GM23338 (cell line): ENCODE measurements around the gene ZNF577.

Experiments used
- CREB1 ChIP-seq: fragments of 250-450 bp; sonication (Bioruptor Pico); IDR thresholded peaks from 2 replicates; pipeline ENCODE4 v1.5.0; 2020; ENCODE audit warnings: low read depth, mild to moderate bottlenecking, moderate library complexity
- EZH2 ChIP-seq: fragments of 200-600 bp; sonication (generic); IDR thresholded peaks from one replicate; pipeline ENCODE4 v1.8.0; 2017; ENCODE audit warnings: antibody characterized with exemption, mild to moderate bottlenecking, low read depth; ENCODE audit not compliant: unreplicated experiment
- EZH2phosphoT487 ChIP-seq: fragments of 200-600 bp; sonication (generic); IDR thresholded peaks from one replicate; pipeline ENCODE4 v1.8.1; 2018; ENCODE audit warnings: antibody characterized with exemption; ENCODE audit not compliant: unreplicated experiment
- JUNB ChIP-seq: IDR thresholded peaks from one replicate; pipeline ENCODE4 v1.6.1; 2016; ENCODE audit warnings: antibody characterized with exemption; ENCODE audit not compliant: unreplicated experiment
- NANOG ChIP-seq: IDR thresholded peaks from 2 replicates; pipeline ENCODE4 v1.6.1; 2016; ENCODE audit warnings: antibody characterized with exemption, borderline replicate concordance
- POLR2AphosphoS5 ChIP-seq: IDR thresholded peaks from 2 replicates; pipeline ENCODE4 v1.6.1; 2016; ENCODE audit warnings: antibody characterized with exemption, low read depth
- ZNF114 ChIP-seq: fragments of 250-450 bp; sonication (Bioruptor Pico); IDR thresholded peaks from 2 replicates; pipeline ENCODE4 v1.5.0; 2020; ENCODE audit warnings: mild to moderate bottlenecking, moderate library complexity
- ZNF331 ChIP-seq: fragments of 250-450 bp; sonication (Bioruptor Pico); IDR thresholded peaks from 2 replicates; pipeline ENCODE4 v1.5.0; 2020; ENCODE audit warnings: low read depth, mild to moderate bottlenecking, moderate library complexity
- TF ChIP-seq, protein P1 (sequence below), 2 experiments: fragments of 200-600 bp in 1 of 2; sonication (generic) in 1 of 2; conservative IDR thresholded peaks; 2 replicates each; pipeline versions ENCODE4 v1.5.1 to v1.6.1; 2016 to 2017; ENCODE audit warnings: antibody characterized with exemption in 2 of 2, low read depth in 2 of 2, mild to moderate bottlenecking in 2 of 2, moderate library complexity in 1 of 2
- TF ChIP-seq, protein P2 (sequence below): IDR thresholded peaks from one replicate; pipeline ENCODE4 v1.6.1; 2018; ENCODE audit warnings: antibody characterized with exemption; ENCODE audit not compliant: unreplicated experiment
- TF ChIP-seq, protein P3 (sequence below): IDR thresholded peaks from 2 replicates; pipeline ENCODE4 v1.6.1; 2016; ENCODE audit warnings: antibody characterized with exemption
- TF ChIP-seq, protein P4 (sequence below): fragments of 250-450 bp; sonication (Bioruptor Pico); IDR thresholded peaks from 2 replicates; pipeline ENCODE4 v1.5.0; 2020; ENCODE audit warnings: mild to moderate bottlenecking, moderate library complexity

DNA sequence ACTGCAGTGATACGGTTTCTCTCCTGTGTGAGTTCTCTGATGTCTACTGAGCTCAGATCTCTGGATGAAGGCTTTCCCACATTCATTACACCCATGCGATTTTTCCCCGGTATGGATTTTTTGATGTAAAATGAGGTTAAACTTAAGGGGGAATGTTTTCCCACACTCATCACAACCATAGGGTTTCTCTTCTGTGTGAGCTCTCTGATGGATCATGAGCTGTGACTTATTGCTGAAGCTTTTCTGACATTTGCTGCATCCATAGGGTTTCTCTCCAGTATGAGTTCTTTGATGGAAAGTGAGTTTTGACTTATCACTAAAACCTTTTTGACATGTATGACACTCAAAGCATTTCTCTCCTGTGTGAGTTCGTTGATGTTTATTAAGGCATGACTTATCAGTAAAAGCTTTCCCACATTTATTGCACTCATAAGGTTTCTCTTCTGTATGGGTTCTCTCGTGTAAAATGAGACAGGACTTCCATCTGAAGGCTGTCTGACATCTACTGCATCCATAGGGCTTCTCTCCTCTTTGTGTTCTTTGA lies 27.6 kb upstream of the ZNF577 start:
- no peak for TF ChIP-seq ZNF114 (CRISPR knock-in tag)
- no peak for TF ChIP-seq EZH2
- TF ChIP-seq, protein P1, sequence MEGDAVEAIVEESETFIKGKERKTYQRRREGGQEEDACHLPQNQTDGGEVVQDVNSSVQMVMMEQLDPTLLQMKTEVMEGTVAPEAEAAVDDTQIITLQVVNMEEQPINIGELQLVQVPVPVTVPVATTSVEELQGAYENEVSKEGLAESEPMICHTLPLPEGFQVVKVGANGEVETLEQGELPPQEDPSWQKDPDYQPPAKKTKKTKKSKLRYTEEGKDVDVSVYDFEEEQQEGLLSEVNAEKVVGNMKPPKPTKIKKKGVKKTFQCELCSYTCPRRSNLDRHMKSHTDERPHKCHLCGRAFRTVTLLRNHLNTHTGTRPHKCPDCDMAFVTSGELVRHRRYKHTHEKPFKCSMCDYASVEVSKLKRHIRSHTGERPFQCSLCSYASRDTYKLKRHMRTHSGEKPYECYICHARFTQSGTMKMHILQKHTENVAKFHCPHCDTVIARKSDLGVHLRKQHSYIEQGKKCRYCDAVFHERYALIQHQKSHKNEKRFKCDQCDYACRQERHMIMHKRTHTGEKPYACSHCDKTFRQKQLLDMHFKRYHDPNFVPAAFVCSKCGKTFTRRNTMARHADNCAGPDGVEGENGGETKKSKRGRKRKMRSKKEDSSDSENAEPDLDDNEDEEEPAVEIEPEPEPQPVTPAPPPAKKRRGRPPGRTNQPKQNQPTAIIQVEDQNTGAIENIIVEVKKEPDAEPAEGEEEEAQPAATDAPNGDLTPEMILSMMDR (conservative IDR thresholded peaks at IDR 0.05; ENCODE audit: low read depth in 2 of 2): no peak
- TF ChIP-seq NANOG: no peak
- TF ChIP-seq POLR2AphosphoS5: no peak
- TF ChIP-seq CREB1 (CRISPR knock-in tag): no peak
- TF ChIP-seq EZH2phosphoT487: no peak
- TF ChIP-seq, protein P2, sequence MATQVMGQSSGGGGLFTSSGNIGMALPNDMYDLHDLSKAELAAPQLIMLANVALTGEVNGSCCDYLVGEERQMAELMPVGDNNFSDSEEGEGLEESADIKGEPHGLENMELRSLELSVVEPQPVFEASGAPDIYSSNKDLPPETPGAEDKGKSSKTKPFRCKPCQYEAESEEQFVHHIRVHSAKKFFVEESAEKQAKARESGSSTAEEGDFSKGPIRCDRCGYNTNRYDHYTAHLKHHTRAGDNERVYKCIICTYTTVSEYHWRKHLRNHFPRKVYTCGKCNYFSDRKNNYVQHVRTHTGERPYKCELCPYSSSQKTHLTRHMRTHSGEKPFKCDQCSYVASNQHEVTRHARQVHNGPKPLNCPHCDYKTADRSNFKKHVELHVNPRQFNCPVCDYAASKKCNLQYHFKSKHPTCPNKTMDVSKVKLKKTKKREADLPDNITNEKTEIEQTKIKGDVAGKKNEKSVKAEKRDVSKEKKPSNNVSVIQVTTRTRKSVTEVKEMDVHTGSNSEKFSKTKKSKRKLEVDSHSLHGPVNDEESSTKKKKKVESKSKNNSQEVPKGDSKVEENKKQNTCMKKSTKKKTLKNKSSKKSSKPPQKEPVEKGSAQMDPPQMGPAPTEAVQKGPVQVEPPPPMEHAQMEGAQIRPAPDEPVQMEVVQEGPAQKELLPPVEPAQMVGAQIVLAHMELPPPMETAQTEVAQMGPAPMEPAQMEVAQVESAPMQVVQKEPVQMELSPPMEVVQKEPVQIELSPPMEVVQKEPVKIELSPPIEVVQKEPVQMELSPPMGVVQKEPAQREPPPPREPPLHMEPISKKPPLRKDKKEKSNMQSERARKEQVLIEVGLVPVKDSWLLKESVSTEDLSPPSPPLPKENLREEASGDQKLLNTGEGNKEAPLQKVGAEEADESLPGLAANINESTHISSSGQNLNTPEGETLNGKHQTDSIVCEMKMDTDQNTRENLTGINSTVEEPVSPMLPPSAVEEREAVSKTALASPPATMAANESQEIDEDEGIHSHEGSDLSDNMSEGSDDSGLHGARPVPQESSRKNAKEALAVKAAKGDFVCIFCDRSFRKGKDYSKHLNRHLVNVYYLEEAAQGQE: no peak
- TF ChIP-seq, protein P3, sequence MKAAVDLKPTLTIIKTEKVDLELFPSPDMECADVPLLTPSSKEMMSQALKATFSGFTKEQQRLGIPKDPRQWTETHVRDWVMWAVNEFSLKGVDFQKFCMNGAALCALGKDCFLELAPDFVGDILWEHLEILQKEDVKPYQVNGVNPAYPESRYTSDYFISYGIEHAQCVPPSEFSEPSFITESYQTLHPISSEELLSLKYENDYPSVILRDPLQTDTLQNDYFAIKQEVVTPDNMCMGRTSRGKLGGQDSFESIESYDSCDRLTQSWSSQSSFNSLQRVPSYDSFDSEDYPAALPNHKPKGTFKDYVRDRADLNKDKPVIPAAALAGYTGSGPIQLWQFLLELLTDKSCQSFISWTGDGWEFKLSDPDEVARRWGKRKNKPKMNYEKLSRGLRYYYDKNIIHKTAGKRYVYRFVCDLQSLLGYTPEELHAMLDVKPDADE: no peak
- no peak for TF ChIP-seq JUNB
- TF ChIP-seq ZNF331: no peak
- TF ChIP-seq, protein P4, sequence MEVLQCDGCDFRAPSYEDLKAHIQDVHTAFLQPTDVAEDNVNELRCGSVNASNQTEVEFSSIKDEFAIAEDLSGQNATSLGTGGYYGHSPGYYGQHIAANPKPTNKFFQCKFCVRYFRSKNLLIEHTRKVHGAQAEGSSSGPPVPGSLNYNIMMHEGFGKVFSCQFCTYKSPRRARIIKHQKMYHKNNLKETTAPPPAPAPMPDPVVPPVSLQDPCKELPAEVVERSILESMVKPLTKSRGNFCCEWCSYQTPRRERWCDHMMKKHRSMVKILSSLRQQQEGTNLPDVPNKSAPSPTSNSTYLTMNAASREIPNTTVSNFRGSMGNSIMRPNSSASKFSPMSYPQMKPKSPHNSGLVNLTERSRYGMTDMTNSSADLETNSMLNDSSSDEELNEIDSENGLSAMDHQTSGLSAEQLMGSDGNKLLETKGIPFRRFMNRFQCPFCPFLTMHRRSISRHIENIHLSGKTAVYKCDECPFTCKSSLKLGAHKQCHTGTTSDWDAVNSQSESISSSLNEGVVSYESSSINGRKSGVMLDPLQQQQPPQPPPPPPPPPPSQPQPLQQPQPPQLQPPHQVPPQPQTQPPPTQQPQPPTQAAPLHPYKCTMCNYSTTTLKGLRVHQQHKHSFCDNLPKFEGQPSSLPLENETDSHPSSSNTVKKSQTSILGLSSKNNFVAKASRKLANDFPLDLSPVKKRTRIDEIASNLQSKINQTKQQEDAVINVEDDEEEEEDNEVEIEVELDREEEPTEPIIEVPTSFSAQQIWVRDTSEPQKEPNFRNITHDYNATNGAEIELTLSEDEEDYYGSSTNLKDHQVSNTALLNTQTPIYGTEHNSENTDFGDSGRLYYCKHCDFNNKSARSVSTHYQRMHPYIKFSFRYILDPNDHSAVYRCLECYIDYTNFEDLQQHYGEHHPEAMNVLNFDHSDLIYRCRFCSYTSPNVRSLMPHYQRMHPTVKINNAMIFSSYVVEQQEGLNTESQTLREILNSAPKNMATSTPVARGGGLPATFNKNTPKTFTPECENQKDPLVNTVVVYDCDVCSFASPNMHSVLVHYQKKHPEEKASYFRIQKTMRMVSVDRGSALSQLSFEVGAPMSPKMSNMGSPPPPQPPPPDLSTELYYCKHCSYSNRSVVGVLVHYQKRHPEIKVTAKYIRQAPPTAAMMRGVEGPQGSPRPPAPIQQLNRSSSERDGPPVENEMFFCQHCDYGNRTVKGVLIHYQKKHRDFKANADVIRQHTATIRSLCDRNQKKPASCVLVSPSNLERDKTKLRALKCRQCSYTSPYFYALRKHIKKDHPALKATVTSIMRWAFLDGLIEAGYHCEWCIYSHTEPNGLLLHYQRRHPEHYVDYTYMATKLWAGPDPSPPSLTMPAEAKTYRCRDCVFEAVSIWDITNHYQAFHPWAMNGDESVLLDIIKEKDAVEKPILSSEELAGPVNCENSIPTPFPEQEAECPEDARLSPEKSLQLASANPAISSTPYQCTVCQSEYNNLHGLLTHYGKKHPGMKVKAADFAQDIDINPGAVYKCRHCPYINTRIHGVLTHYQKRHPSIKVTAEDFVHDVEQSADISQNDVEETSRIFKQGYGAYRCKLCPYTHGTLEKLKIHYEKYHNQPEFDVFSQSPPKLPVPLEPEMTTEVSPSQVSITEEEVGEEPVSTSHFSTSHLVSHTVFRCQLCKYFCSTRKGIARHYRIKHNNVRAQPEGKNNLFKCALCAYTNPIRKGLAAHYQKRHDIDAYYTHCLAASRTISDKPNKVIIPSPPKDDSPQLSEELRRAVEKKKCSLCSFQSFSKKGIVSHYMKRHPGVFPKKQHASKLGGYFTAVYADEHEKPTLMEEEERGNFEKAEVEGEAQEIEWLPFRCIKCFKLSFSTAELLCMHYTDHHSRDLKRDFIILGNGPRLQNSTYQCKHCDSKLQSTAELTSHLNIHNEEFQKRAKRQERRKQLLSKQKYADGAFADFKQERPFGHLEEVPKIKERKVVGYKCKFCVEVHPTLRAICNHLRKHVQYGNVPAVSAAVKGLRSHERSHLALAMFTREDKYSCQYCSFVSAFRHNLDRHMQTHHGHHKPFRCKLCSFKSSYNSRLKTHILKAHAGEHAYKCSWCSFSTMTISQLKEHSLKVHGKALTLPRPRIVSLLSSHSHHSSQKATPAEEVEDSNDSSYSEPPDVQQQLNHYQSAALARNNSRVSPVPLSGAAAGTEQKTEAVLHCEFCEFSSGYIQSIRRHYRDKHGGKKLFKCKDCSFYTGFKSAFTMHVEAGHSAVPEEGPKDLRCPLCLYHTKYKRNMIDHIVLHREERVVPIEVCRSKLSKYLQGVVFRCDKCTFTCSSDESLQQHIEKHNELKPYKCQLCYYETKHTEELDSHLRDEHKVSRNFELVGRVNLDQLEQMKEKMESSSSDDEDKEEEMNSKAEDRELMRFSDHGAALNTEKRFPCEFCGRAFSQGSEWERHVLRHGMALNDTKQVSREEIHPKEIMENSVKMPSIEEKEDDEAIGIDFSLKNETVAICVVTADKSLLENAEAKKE: no peak
